Karpas-422 (cell line): ENCODE results near the gene ANKRD23. TPM values are rescaled to one million over a fixed set of nuclear protein-coding genes. Genes with fewer than 3 reads are reported as not detected.
"Not testable (repeated sequence)": the region's sequence is repeated elsewhere in the genome, so short reads cannot be mapped to it uniquely, and the experiment has no call there.

Experiments
- DNase-seq: peaks from one replicate; pipeline ENCODE4 v3.0.0-alpha.2; 2015
- H2AFZ ChIP-seq: fragments of 200-600 bp; sonication (generic); 2 replicates; pipeline ENCODE4 v1.6.1; 2014; ENCODE audit warnings: antibody characterized with exemption, low read length, mixed read lengths
- H3K27ac ChIP-seq: fragments of 200-600 bp; sonication (generic); 2 replicates; pipeline ENCODE4 v1.5.1; 2014; ENCODE audit warnings: mild to moderate bottlenecking, low read length, moderate library complexity
- H3K27me3 ChIP-seq: fragments of 200-600 bp; sonication (generic); 2 replicates; pipeline ENCODE4 v1.6.1; 2014; ENCODE audit warnings: low read length, mixed read lengths
- H3K36me3 ChIP-seq: fragments of 200-600 bp; sonication (generic); 2 replicates; pipeline ENCODE4 v1.6.1; 2014; ENCODE audit warnings: low read length, mixed read lengths; ENCODE audit not compliant: insufficient read depth
- H3K4me1 ChIP-seq: fragments of 200-600 bp; sonication (generic); 2 replicates; pipeline ENCODE4 v1.6.1; 2014; ENCODE audit warnings: mild to moderate bottlenecking, low read length, mixed read lengths
- H3K4me2 ChIP-seq: fragments of 200-600 bp; sonication (generic); 2 replicates; pipeline ENCODE4 v1.6.1; 2014; ENCODE audit warnings: low read length, low read depth, mild to moderate bottlenecking; ENCODE audit not compliant: poor library complexity, severe bottlenecking
- H3K4me3 ChIP-seq: fragments of 200-600 bp; sonication (generic); 2 replicates; pipeline ENCODE4 v1.5.1; 2014; ENCODE audit warnings: mild to moderate bottlenecking, antibody characterized with exemption, low read length, mixed read lengths
- H3K79me2 ChIP-seq: fragments of 200-600 bp; sonication (generic); 2 replicates; pipeline ENCODE4 v1.6.1; 2014; ENCODE audit warnings: mild to moderate bottlenecking, low read length, mixed read lengths
- H3K9ac ChIP-seq: fragments of 200-600 bp; sonication (generic); 2 replicates; pipeline ENCODE4 v1.6.0; 2014; ENCODE audit warnings: low read length
- H3K9me2 ChIP-seq: fragments of 200-600 bp; sonication (generic), shearing (Covaris generic); replicated peaks from 2 replicates; pipeline ENCODE4 v1.6.0; 2014; ENCODE audit warnings: mild to moderate bottlenecking, low read length, moderate library complexity; ENCODE audit not compliant: insufficient read depth
- H3K9me3 ChIP-seq: fragments of 300-700, 200-600 bp; sonication (generic); 2 replicates; pipeline ENCODE4 v1.6.1; 2014; ENCODE audit warnings: low read length, mixed read lengths
- H4K20me1 ChIP-seq: fragments of 200-600 bp; sonication (generic); 2 replicates; pipeline ENCODE4 v1.6.1; 2014; ENCODE audit warnings: mild to moderate bottlenecking, antibody characterized with exemption, low read length, low read depth; ENCODE audit not compliant: insufficient read depth
- total RNA-seq: library from RNA; depleted of rRNA; stranded (reverse); fragments of >200 nt; shearing (Covaris generic); gene quantifications from 2 replicates; pipeline ENCODE4 v1.2.3, GENCODE V29; 2014; ENCODE audit warnings: low replicate concordance

The ANKRD23 gene
- total RNA-seq, 1 experiment from 2014 or later: 1.6 TPM

DNA sequence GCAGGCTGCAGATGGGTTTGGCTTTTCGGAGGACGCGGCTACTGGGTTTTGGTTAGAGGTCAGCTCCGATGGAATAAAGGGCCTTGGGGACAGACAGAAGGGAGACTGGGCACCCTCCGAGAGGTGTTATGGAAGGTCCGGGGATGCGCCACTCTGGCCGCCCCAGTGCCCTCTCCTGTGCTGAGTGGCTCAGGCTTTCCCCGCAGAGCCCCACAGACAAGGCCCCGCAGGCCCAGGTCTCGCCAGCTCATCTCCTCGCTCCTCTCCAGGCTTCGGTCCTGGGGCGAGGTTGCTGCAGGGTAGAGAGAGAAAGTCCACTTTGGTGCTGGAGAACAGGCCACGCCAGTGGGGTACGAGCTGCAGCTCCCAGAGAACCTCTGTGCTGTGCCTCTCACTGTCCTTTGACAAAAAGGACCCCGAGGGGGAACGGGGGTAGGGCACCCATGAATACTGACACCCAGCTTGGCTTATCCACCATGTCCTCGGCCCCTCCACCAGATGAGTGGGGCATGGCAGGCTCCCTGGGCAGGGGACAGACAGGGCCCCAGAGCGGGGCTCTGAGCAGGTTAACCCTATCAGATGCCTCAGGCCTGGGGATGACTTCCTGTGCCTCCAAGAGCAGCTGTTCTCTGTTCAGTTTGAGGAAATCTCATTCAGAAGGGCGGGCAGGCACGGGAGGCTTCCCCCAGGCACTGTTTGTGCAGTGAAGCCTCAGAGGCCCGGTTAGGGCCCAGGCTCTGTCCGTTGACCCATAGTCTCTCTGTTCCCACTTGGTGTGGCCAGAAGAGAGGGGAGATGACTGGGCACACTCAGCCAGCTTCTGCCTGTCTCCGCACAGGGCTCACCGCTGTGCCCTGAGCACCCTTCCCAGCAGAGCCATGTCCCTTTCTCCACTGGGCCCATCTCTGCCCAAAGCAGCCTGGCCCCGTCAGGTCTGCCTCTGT, 43.5 kb downstream of the ANKRD23 start:
- peak overlapping the region; percentile 58 for H3K4me2 ChIP-seq
- no peak overlapping the region for H2AFZ ChIP-seq
- no peak for DNase-seq
- no peak overlapping the region for H3K27ac ChIP-seq
- H4K20me1 ChIP-seq: no peaks in the 10 kb centered on the region
- no peaks in the 10 kb centered on the region for H3K9me2 ChIP-seq
- H3K4me3 ChIP-seq: peak overlapping the region; percentile 46; the same call in 1 of the 2 replicates
- no peaks in the 10 kb centered on the region for H3K27me3 ChIP-seq
- H3K9ac ChIP-seq: peak overlapping the region; percentile 51
- H3K9me3 ChIP-seq: no peaks in the 10 kb centered on the region
- no peaks in the 10 kb centered on the region for H3K79me2 ChIP-seq
- peaks cover 8% of the 10 kb centered on the region for H3K4me1 ChIP-seq
- H3K36me3 ChIP-seq: no peaks in the 10 kb centered on the region

DNA sequence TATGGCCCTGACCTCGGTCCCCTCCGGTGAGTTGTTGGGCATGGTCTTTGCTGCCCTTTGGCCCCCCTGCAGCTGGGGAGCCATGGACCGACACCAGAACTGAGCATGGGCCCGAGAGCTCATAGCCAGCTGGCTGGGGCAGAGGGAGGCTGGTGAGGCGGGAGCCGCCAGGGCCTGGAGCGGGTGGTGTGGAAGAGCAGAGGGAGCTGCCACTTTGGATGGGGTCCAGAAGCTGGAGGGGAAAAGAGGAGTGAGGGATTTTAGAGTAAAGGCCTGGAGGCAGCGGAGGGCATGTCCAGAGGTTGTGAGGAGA, 44.2 kb downstream of the ANKRD23 start:
- no peak overlapping the region for H3K27ac ChIP-seq
- no peak overlapping the region for H2AFZ ChIP-seq
- H3K4me2 ChIP-seq: no peak overlapping the region
- DNase-seq: no peak
- no peaks in the 10 kb centered on the region for H3K79me2 ChIP-seq
- H4K20me1 ChIP-seq: no peaks in the 10 kb centered on the region
- H3K27me3 ChIP-seq: no peaks in the 10 kb centered on the region
- peaks cover 8% of the 10 kb centered on the region for H3K4me1 ChIP-seq
- H3K9ac ChIP-seq: no peak overlapping the region
- H3K4me3 ChIP-seq: no peak overlapping the region
- no peaks in the 10 kb centered on the region for H3K36me3 ChIP-seq
- no peaks in the 10 kb centered on the region for H3K9me2 ChIP-seq
- no peaks in the 10 kb centered on the region for H3K9me3 ChIP-seq

GRCh38 chr2:96798733-96799622, 44.8 kb downstream of the ANKRD23 start:
- no peak overlapping the region for H3K4me2 ChIP-seq
- no peaks in the 10 kb centered on the region for H3K9me3 ChIP-seq
- no peak overlapping the region for H3K27ac ChIP-seq
- H3K4me1 ChIP-seq: peaks cover 8% of the 10 kb centered on the region
- H3K79me2 ChIP-seq: no peaks in the 10 kb centered on the region
- H3K9ac ChIP-seq: no peak overlapping the region
- H3K27me3 ChIP-seq: no peaks in the 10 kb centered on the region
- no peak for DNase-seq
- H3K9me2 ChIP-seq: no peaks in the 10 kb centered on the region
- H3K36me3 ChIP-seq: no peaks in the 10 kb centered on the region
- H3K4me3 ChIP-seq: no peak overlapping the region
- H2AFZ ChIP-seq: no peak overlapping the region
- H4K20me1 ChIP-seq: no peaks in the 10 kb centered on the region

DNA sequence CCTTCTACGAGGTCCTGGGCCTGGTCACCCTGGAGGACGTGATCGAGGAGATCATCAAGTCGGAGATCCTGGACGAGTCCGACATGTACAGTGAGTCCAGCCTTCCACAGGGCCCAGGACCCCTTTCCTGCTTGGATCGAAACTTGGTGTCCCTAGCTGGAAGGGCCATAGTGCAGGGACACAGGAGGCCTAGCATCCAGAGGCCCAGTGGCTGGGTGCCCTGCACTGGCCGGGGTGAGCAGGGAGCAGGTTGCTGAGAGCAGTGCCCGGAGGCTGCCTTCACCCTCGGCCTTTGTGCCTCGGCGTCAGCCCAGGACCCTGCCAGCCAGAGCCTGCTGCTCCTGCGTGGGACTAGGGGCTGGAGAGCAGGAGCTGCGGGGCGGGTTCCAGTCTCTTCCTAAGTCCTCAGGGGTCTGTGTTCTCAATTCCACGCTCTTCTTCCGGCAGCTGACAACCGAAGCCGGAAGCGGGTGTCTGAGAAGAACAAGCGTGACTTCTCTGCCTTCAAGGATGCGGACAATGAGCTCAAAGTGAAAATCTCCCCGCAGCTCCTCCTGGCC, 46.7 kb downstream of the ANKRD23 start:
- H3K4me2 ChIP-seq: no peak overlapping the region
- no peak overlapping the region for H2AFZ ChIP-seq
- H3K9ac ChIP-seq: no peak overlapping the region
- H3K27me3 ChIP-seq: no peaks in the 10 kb centered on the region
- no peaks in the 10 kb centered on the region for H3K9me3 ChIP-seq
- H3K36me3 ChIP-seq: no peaks in the 10 kb centered on the region
- H3K4me3 ChIP-seq: no peak overlapping the region
- H3K9me2 ChIP-seq: no peaks in the 10 kb centered on the region
- no peaks in the 10 kb centered on the region for H4K20me1 ChIP-seq
- no peak overlapping the region for H3K27ac ChIP-seq
- H3K79me2 ChIP-seq: no peaks in the 10 kb centered on the region
- DNase-seq: no peak
- peaks cover 8% of the 10 kb centered on the region for H3K4me1 ChIP-seq

- not testable (repeated sequence) for H3K4me2 ChIP-seq, H3K9ac ChIP-seq, H3K9me2 ChIP-seq, H3K4me1 ChIP-seq, H3K27me3 ChIP-seq, H2AFZ ChIP-seq, H3K9me3 ChIP-seq, H4K20me1 ChIP-seq, H3K79me2 ChIP-seq, H3K4me3 ChIP-seq, H3K27ac ChIP-seq, H3K36me3 ChIP-seq, DNase-seq
Observed at GRCh38 chr2:96796497-96796896, 47.3 kb downstream of the ANKRD23 start.

DNA sequence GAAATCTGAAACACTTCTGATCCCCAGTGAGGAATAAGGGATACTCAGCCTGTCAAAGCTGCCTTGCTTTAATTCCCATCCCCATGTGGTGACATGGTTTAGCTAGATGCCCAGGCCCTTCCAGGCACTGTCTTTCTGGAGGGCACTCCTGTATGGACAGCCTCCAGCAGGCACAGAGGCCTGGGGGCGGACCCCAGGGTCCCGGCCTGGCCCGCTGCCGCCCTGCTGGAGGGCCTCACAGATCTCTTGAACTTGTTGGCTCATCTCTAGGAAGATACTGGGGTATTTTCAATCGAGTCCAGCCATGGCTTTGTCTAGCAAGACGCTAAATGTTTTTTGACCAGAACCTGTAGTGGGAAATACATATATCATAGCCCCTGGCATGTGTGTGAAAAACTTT, 48.7 kb downstream of the ANKRD23 start:
- H3K36me3 ChIP-seq: no peaks in the 10 kb centered on the region

GRCh38 chr2:96792772-96793749, 50.8 kb downstream of the ANKRD23 start:
- DNase-seq: no peak
- Histone ChIP-seq H2AFZ (no peak overlapping the region), H3K4me1 (no peaks in the 10 kb centered on the region), H3K79me2 (no peaks in the 10 kb centered on the region), H3K9ac (no peak overlapping the region), H3K27ac (no peak overlapping the region), H3K36me3 (no peaks in the 10 kb centered on the region), H3K27me3 (no peaks in the 10 kb centered on the region), H3K9me3 (no peaks in the 10 kb centered on the region), H3K4me3 (no peak overlapping the region), H3K4me2 (no peak overlapping the region), H3K9me2 (no peaks in the 10 kb centered on the region), H4K20me1 (no peaks in the 10 kb centered on the region)

More for the DNA sequence above, 48.7 kb downstream of the ANKRD23 start:
- H3K9me3 ChIP-seq: no peaks in the 10 kb centered on the region
- H3K9me2 ChIP-seq: no peaks in the 10 kb centered on the region
- H3K27me3 ChIP-seq: no peaks in the 10 kb centered on the region
- H3K79me2 ChIP-seq: no peaks in the 10 kb centered on the region
- DNase-seq: no peak
- H2AFZ ChIP-seq: no peak overlapping the region
- H3K9ac ChIP-seq: no peak overlapping the region
- H3K4me2 ChIP-seq: no peak overlapping the region
- no peak overlapping the region for H3K27ac ChIP-seq
- H3K4me1 ChIP-seq: no peaks in the 10 kb centered on the region; the same call in 1 of the 2 replicates
- H4K20me1 ChIP-seq: no peaks in the 10 kb centered on the region
- no peak overlapping the region for H3K4me3 ChIP-seq
